B cell (primary cell): Measurements from ENCODE around the gene EIF3A. TPM values are rescaled to one million over a fixed set of nuclear protein-coding genes. Genes with fewer than 3 reads are reported as not detected.
A peak's percentile ranks its signal among the peaks of the same experiment; 100 is the strongest.

Experiments
- ATAC-seq: fragments of 200-7000 bp; cut with Tn5 transposase; one replicate; pipeline ENCODE4 v1.10.0; 2021; ENCODE audit warnings: low read depth, mild to moderate bottlenecking, moderate number of reproducible peaks, moderate library complexity
- CTCF ChIA-PET: fragments of 350-600 bp; sonication (Branson Sonifier 250); formaldehyde crosslinking; loops from one replicate; lab custom pipeline; 2021; ENCODE audit warnings: antibody characterized with exemption, inconsistent platforms; lab: Charles Lee
- POLR2A ChIA-PET: fragments of 350-600 bp; sonication (Branson Sonifier 250); formaldehyde crosslinking; loops from one replicate; lab custom pipeline; 2021; ENCODE audit warnings: antibody characterized with exemption; lab: Charles Lee
- DNase-seq: peaks from one replicate; pipeline ENCODE4 v3.0.0; 2013
- H2AFZ ChIP-seq: 2 replicates; pipeline ENCODE4 v1.6.1; 2012; ENCODE audit warnings: mild to moderate bottlenecking, low read depth, low read length; ENCODE audit not compliant: insufficient read depth, poor library complexity, severe bottlenecking
- H3K27ac ChIP-seq, 2 donors: 1 replicate in 1 of 2; 2 replicates in 1 of 2; pipeline ENCODE4 v1.5.1; 2012 to 2013; ENCODE audit warnings: low read length in 2 of 2, mild to moderate bottlenecking in 2 of 2, moderate library complexity in 1 of 2
- H3K27me3 ChIP-seq, 4 experiments: fragments of 200-600 bp in 1 of 4; sonication (generic) in 1 of 4; replicated peaks in 1 of 4; 1 replicate in 2 of 4; 2 replicates in 2 of 4; pipeline versions ENCODE4 v1.6.1 to v1.7.0; 2013 to 2016; ENCODE audit warnings: low read length in 3 of 4, mild to moderate bottlenecking in 2 of 4, mixed read lengths in 1 of 4, moderate library complexity in 1 of 4; ENCODE audit not compliant: insufficient read depth in 4 of 4, control insufficient read depth in 3 of 4; ENCODE audit errors: control extremely low read depth in 1 of 4
- H3K36me3 ChIP-seq, 2 experiments: replicated peaks in 1 of 2; 1 replicate in 1 of 2; 2 replicates in 1 of 2; pipeline versions ENCODE4 v1.6.1 to v1.7.1; 2013; ENCODE audit warnings: low read length in 1 of 2; ENCODE audit not compliant: insufficient read depth in 2 of 2, control insufficient read depth in 1 of 2; ENCODE audit errors: control extremely low read depth in 1 of 2, extremely low read depth in 1 of 2
- H3K4me1 ChIP-seq, 2 donors: fragments of 200-600 bp in 1 of 2; sonication (generic) in 1 of 2; 1 replicate in 1 of 2; 2 replicates in 1 of 2; pipeline versions ENCODE4 v1.5.1 to v1.6.1; 2013 to 2017; ENCODE audit warnings: low read length in 2 of 2; ENCODE audit not compliant: control insufficient read depth in 2 of 2, insufficient read depth in 2 of 2
- H3K4me2 ChIP-seq: replicated peaks from 2 replicates; pipeline ENCODE3; 2012; ENCODE audit warnings: mild to moderate bottlenecking, low read depth, low read length; ENCODE audit not compliant: poor library complexity, severe bottlenecking
- H3K4me3 ChIP-seq, 5 experiments: fragments of 200-600 bp in 1 of 5; sonication (generic) in 1 of 5; 1 replicate in 3 of 5; 2 replicates in 2 of 5; pipeline versions ENCODE4 v1.5.1 to v1.7.0; 2011 to 2016; ENCODE audit warnings: low read length in 4 of 5, mild to moderate bottlenecking in 4 of 5, low read depth in 2 of 5, control low read depth in 1 of 5, moderate library complexity in 1 of 5; ENCODE audit not compliant: insufficient read depth in 1 of 5; ENCODE audit errors: control extremely low read depth in 1 of 5, extremely low read depth in 1 of 5
- H3K79me2 ChIP-seq: fragments of 200-600 bp; sonication (generic); one replicate; pipeline ENCODE4 v1.6.0; 2016; ENCODE audit warnings: low read length; ENCODE audit not compliant: control insufficient read depth, insufficient read depth
- H3K9ac ChIP-seq: fragments of 200-600 bp; sonication (generic); 2 replicates; pipeline ENCODE4 v1.6.1; 2017; ENCODE audit warnings: mild to moderate bottlenecking, low read length, moderate library complexity
- H3K9me3 ChIP-seq, 3 donors: one replicate each; pipeline versions ENCODE4 v1.6.1 to v1.7.1; 2013; ENCODE audit warnings: low read length in 2 of 3; ENCODE audit not compliant: control insufficient read depth in 2 of 3, insufficient read depth in 1 of 3; ENCODE audit errors: control extremely low read depth in 1 of 3
- H4K20me1 ChIP-seq: 2 replicates; pipeline ENCODE4 v1.6.0; 2012; ENCODE audit warnings: mild to moderate bottlenecking, low read length; ENCODE audit not compliant: insufficient read depth, control insufficient read depth, poor library complexity, severe bottlenecking
- H3K27ac Mint-ChIP-seq: one replicate; pipeline ENCODE4 v1.8.0; 2021; ENCODE audit warnings: mixed read lengths
- H3K27me3 Mint-ChIP-seq: one replicate; pipeline ENCODE4 v1.8.0; 2021; ENCODE audit warnings: mixed read lengths
- H3K4me1 Mint-ChIP-seq: one replicate; pipeline ENCODE4 v1.8.0; 2021; ENCODE audit warnings: mixed read lengths
- H3K4me3 Mint-ChIP-seq: one replicate; pipeline ENCODE4 v1.8.0; 2021; ENCODE audit warnings: mixed read lengths
- H3K9me3 Mint-ChIP-seq: one replicate; pipeline ENCODE4 v1.8.0; 2022; ENCODE audit warnings: mixed read lengths; ENCODE audit not compliant: insufficient read depth
- CTCF ChIP-seq: fragments of 200-600 bp; IDR thresholded peaks from one replicate; pipeline ENCODE4 v1.8.0; 2022; ENCODE audit warnings: antibody characterized with exemption, mild to moderate bottlenecking
- EZH2 ChIP-seq: IDR thresholded peaks from 2 replicates; pipeline ENCODE4 v1.6.1; 2012; ENCODE audit warnings: borderline replicate concordance, low read depth, mild to moderate bottlenecking, moderate library complexity, low read length; ENCODE audit not compliant: insufficient read depth, poor library complexity, severe bottlenecking
- WGBS: methylation state at CpG from one replicate; pipeline ENCODE4 v1.1.5; 2013; ENCODE audit warnings: missing lambda C conversion rate; ENCODE audit not compliant: insufficient coverage; 5-methylcytosine and 5-hydroxymethylcytosine counted together
- intact Hi-C: fragments of 100-400 bp; cut with micrococcal nuclease; formaldehyde crosslinking; loops from one replicate; pipeline ENCODE4 v1.10.0; 2022
- polyA minus RNA-seq: library from RNA; depleted of rRNA, polyadenylated mRNA; stranded (reverse); fragments of >200 nt; gene quantifications from 2 replicates; pipeline ENCODE4 v1.2.3, GENCODE V29; 2012
- polyA plus RNA-seq: library from polyadenylated mRNA; depleted of rRNA; stranded (reverse); fragments of >200 nt; gene quantifications from 2 replicates; pipeline ENCODE4 v1.2.3, GENCODE V29; 2012
- total RNA-seq, 2 donors: library from RNA; stranded (reverse); fragments of 120-200 nt in 1 of 2; gene quantifications; 1 replicate in 1 of 2; 2 replicates in 1 of 2; pipeline versions ENCODE4 v1.2.3 to v1.2.4, GENCODE V29; 2013 to 2022

Gene EIF3A
- total RNA-seq (94.3 and 94.5 TPM in 2 replicates), polyA plus RNA-seq (8.8 and 16.4 TPM in 2 replicates), polyA minus RNA-seq (37.6 and 49.6 TPM in 2 replicates)
- total RNA-seq (2013) = 71.4 TPM

GRCh38 chr10:119080521-119081259 lies at the start of gene EIF3A:
EIF3A (minus strand) TSS chr10:119080817; CDS start chr10:119080676, 141 bp downstream.
- Mint-ChIP-seq H3K9me3 (no peaks in the 10 kb centered on the region), H3K27ac (peak within 1 kb of the TSS; percentile 96), H3K4me1 (peaks cover 50% of the 10 kb centered on the region), H3K27me3 (no peaks in the 10 kb centered on the region), H3K4me3 (peak within 1 kb of the TSS; percentile 96)
- Histone ChIP-seq H3K4me3 (peak within 1 kb of the TSS; percentile 69 to 93 (median 86)), H3K9ac (peak within 1 kb of the TSS; percentile 96), H4K20me1 (peaks cover 47% of the 10 kb centered on the region), H3K27me3 (no peaks in the 10 kb centered on the region), H3K4me1 (peaks cover 36 to 52% of the 10 kb centered on the region in 2 donors), H2AFZ (peak within 1 kb of the TSS; percentile 84), H3K9me3 (peaks cover 0 to 4% (median 0%) of the 10 kb centered on the region in 3 donors), H3K4me2 (peak within 1 kb of the TSS; percentile 82), H3K79me2 (peaks cover 52% of the 10 kb centered on the region), H3K36me3 (peaks cover 0 to 2% of the 10 kb centered on the region in 2 experiments), H3K27ac (peak within 1 kb of the TSS; percentile 92 to 97)
- DNase-seq (peak; percentile 95), ATAC-seq (peak; percentile 81)
- under 1% methylated on average over 74 of the region's 74 CpGs for WGBS
- ChIA-PET POLR2A (interaction anchor here (0.7 to 2.3 kb wide), 2 partner anchors 24 to 96 kb away, joined by 4 to 10 read pairs; partner anchors contain the start of gene DENND10), CTCF (no interaction called here)
- TF ChIP-seq CTCF (no peak), EZH2 (no peak)
- intact Hi-C loops = loop anchor here (1.0 to 10.0 kb wide), 8 partner anchors 24 to 517 kb away; partner anchors contain the start of genes CACUL1, DENND10, GRK5 and PRDX3

- H3K27me3 Mint-ChIP-seq = no peaks in the 10 kb centered on the region
- H3K27ac Mint-ChIP-seq = no peak overlapping the region
- no peaks in the 10 kb centered on the region for H3K9me3 Mint-ChIP-seq
- DNase-seq (no peak), ATAC-seq (no peak)
- Histone ChIP-seq H3K27ac (no peak overlapping the region), H3K9ac (no peak overlapping the region), H3K4me3 (no peak overlapping the region), H3K27me3 (no peaks in the 10 kb centered on the region), H3K4me1 (peaks cover 7 to 11% of the 10 kb centered on the region in 2 donors), H4K20me1 (no peaks in the 10 kb centered on the region), H3K79me2 (no peaks in the 10 kb centered on the region), H3K36me3 (peaks cover 3 to 20% of the 10 kb centered on the region in 2 experiments), H3K4me2 (no peak overlapping the region), H3K9me3 (no peaks in the 10 kb centered on the region), H2AFZ (no peak overlapping the region)
- intact Hi-C loops = no loop called here
- no peak overlapping the region for H3K4me3 Mint-ChIP-seq
- WGBS = 100% methylated on average over 1 of the region's 4 CpGs
- TF ChIP-seq EZH2 = no peak
- no peak for TF ChIP-seq CTCF
- peaks cover 17% of the 10 kb centered on the region for H3K4me1 Mint-ChIP-seq
- ChIA-PET CTCF (no interaction called here), POLR2A (no interaction called here)
These were observed 49.1 kb upstream of the EIF3A start for GRCh38 chr10:119129721-119130120.
